ENCODE data around the gene TK1.

Gene TK1

GRCh38 chr17:78219396-78220150 lies 32.7 kb upstream of the TK1 start:
- no peak for DNase-seq

GRCh38 chr17:78214706-78215061 lies 27.8 kb upstream of the TK1 start:
- no peak for DNase-seq

- peak; percentile 77 for DNase-seq
Measured at GRCh38 chr17:78214016-78214705, 27.3 kb upstream of the TK1 start, which contains the start of gene BIRC5. TSS of gene BIRC5 (plus strand) at chr17:78214253. CDS start at chr17:78214317, 64 bp downstream.

- DNase-seq = no peak
Measured at GRCh38 chr17:78211032-78211431, 24.2 kb upstream of the TK1 start.

GRCh38 chr17:78210111-78210510 lies 23.3 kb upstream of the TK1 start:
- DNase-seq = no peak

GRCh38 chr17:78208486-78208885 lies 21.6 kb upstream of the TK1 start:
- DNase-seq = no peak

GRCh38 chr17:78206298-78206697 lies 19.4 kb upstream of the TK1 start:
- no peak for DNase-seq

- DNase-seq = no peak
Measured at GRCh38 chr17:78205124-78205775, 18.4 kb upstream of the TK1 start.

- DNase-seq = no peak
Measured at GRCh38 chr17:78204387-78205123, 17.7 kb upstream of the TK1 start.

GRCh38 chr17:78202666-78203065 lies 15.8 kb upstream of the TK1 start:
- DNase-seq = no peak

- DNase-seq = no peak
Measured at GRCh38 chr17:78200451-78200850, 13.6 kb upstream of the TK1 start.

GRCh38 chr17:78197147-78197832 lies 10.4 kb upstream of the TK1 start:
- DNase-seq = no peak

- DNase-seq = no peak
Measured at GRCh38 chr17:78196716-78197115, 9.9 kb upstream of the TK1 start.

GRCh38 chr17:78185981-78186691 lies 716 bp downstream of the TK1 start:
- no peak for DNase-seq

- DNase-seq = no peak
Measured at GRCh38 chr17:78184868-78185267, 2.0 kb downstream of the TK1 start.

GRCh38 chr17:78184351-78184750 lies 2.5 kb downstream of the TK1 start:
- DNase-seq = no peak

- DNase-seq = no peak
Measured at GRCh38 chr17:78183916-78184315, 2.9 kb downstream of the TK1 start.

- no peak for DNase-seq
Measured at GRCh38 chr17:78182504-78182903, 4.3 kb downstream of the TK1 start.

- no peak for DNase-seq
Measured at GRCh38 chr17:78180508-78180907, 6.3 kb downstream of the TK1 start.

- DNase-seq = no peak
Measured at GRCh38 chr17:78180083-78180482, 6.8 kb downstream of the TK1 start.

GRCh38 chr17:78179372-78179771 lies 7.5 kb downstream of the TK1 start:
- no peak for DNase-seq

- peak; percentile 42 for DNase-seq
Measured at GRCh38 chr17:78176548-78177025, 10.3 kb downstream of the TK1 start.
